ENCODE results near the gene PEX7. TPM values are rescaled to one million over a fixed set of nuclear protein-coding genes. Genes with fewer than 3 reads are reported as not detected.

Gene PEX7
- total RNA-seq, 1 experiment from 2014 or later = 8.1 TPM

DNA sequence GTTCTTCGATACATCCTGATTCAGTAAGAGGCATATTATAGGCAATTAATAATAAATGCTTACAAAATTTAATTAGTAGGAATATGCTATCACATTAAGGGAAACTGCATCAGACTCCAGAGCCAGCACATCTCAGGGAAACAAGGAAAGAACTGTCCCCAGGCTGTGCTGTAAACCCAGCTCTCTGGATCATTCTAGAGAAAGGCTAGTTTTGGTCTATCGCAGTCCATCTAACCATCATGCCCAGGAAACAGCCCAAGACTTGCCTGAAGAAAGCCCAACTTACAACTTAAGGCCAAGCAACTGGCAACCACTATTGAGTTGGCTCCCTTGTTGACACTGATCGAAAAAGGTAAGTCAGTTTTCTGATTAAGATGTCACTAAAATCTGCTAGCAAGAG is 41.4 kb upstream of the PEX7 start:
- Histone ChIP-seq H3K9me2 (ENCODE audit: insufficient read depth) (no peaks in the 10 kb centered on the region), H3K79me2 (ENCODE audit: insufficient read depth, low read length) (peaks cover 21% of the 10 kb centered on the region; the same call in 1 of the 2 replicates), H3K9ac (ENCODE audit: low read length) (no peak overlapping the region), H3K4me2 (ENCODE audit: low read length) (no peak overlapping the region), H3K27ac (ENCODE audit: low read depth, low read length) (no peak overlapping the region), H3K4me1 (ENCODE audit: control insufficient read depth in 1 of 2, insufficient read depth in 2 of 2, low read length in 2 of 2) (peaks cover 7 to 27% of the 10 kb centered on the region in 2 experiments; a peak in 3 of 4 replicates), H2AFZ (ENCODE audit: low read depth, low read length, poor library complexity, severe bottlenecking) (no peak overlapping the region), H3K4me3 (replicated peaks in 1 of 2; ENCODE audit: low read depth in 1 of 2, low read length in 2 of 2) (no peak overlapping the region), H4K20me1 (ENCODE audit: insufficient read depth) (no peaks in the 10 kb centered on the region), H3K36me3 (ENCODE audit: control insufficient read depth in 1 of 2, insufficient read depth in 2 of 2, low read length in 2 of 2) (no peaks in the 10 kb centered on the region), H3K9me3 (ENCODE audit: control insufficient read depth in 1 of 2, insufficient read depth in 1 of 2, low read depth in 1 of 2, low read length in 2 of 2) (no peaks in the 10 kb centered on the region), H3K27me3 (ENCODE audit: insufficient read depth, low read length) (no peaks in the 10 kb centered on the region)
- POLR2A ChIA-PET = no interaction called here
- DNase-seq (ENCODE audit: low read depth, low spot score) (no peak), ATAC-seq (no peak)
- CTCF ChIA-PET = interaction anchor here (2.2 kb wide), 1 partner anchor 11 kb away, joined by 7 read pairs; the partner anchor contains the start of gene MAP3K5
- TF ChIP-seq, protein P1, sequence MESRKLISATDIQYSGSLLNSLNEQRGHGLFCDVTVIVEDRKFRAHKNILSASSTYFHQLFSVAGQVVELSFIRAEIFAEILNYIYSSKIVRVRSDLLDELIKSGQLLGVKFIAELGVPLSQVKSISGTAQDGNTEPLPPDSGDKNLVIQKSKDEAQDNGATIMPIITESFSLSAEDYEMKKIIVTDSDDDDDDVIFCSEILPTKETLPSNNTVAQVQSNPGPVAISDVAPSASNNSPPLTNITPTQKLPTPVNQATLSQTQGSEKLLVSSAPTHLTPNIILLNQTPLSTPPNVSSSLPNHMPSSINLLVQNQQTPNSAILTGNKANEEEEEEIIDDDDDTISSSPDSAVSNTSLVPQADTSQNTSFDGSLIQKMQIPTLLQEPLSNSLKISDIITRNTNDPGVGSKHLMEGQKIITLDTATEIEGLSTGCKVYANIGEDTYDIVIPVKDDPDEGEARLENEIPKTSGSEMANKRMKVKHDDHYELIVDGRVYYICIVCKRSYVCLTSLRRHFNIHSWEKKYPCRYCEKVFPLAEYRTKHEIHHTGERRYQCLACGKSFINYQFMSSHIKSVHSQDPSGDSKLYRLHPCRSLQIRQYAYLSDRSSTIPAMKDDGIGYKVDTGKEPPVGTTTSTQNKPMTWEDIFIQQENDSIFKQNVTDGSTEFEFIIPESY (IDR thresholded peaks at IDR 0.05; ENCODE audit: extremely low read depth, insufficient replicate concordance, low read length) = no peak
- TF ChIP-seq RAD21 (IDR thresholded peaks at IDR 0.05; ENCODE audit: low read depth) (no peak), SP1 (IDR thresholded peaks at IDR 0.05; ENCODE audit: low read depth) (no peak), ZNF274 (IDR thresholded peaks at IDR 0.05; ENCODE audit: low read depth, low read length) (no peak), CEBPB (IDR thresholded peaks at IDR 0.05; ENCODE audit: low read depth) (no peak), POLR2A (IDR thresholded peaks at IDR 0.05; ENCODE audit: borderline replicate concordance, extremely low read depth, insufficient read depth, insufficient read length) (no peak), SIN3A (IDR thresholded peaks at IDR 0.05; ENCODE audit: low read depth) (no peak), POLR2AphosphoS5 (IDR thresholded peaks at IDR 0.05; ENCODE audit: low read depth, low read length) (no peak), EGR1 (IDR thresholded peaks at IDR 0.05; ENCODE audit: low read depth) (no peak), CTCF (IDR thresholded peaks at IDR 0.05 in 2 of 3, conservative IDR thresholded peaks at IDR 0.05 in 1 of 3; ENCODE audit: borderline replicate concordance in 1 of 3, insufficient read depth in 1 of 3, low read depth in 2 of 3, low read length in 2 of 3) (no peak), ZFX (IDR thresholded peaks at IDR 0.05) (no peak), ELF1 (IDR thresholded peaks at IDR 0.05; ENCODE audit: borderline replicate concordance, low read depth) (no peak), TCF7L2 (IDR thresholded peaks at IDR 0.05; ENCODE audit: borderline replicate concordance, extremely low read depth, insufficient read depth, insufficient read length) (no peak)
- TF ChIP-seq, protein P2, sequence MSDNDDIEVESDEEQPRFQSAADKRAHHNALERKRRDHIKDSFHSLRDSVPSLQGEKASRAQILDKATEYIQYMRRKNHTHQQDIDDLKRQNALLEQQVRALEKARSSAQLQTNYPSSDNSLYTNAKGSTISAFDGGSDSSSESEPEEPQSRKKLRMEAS (IDR thresholded peaks at IDR 0.05) = no peak
- TF ChIP-seq, protein P3, sequence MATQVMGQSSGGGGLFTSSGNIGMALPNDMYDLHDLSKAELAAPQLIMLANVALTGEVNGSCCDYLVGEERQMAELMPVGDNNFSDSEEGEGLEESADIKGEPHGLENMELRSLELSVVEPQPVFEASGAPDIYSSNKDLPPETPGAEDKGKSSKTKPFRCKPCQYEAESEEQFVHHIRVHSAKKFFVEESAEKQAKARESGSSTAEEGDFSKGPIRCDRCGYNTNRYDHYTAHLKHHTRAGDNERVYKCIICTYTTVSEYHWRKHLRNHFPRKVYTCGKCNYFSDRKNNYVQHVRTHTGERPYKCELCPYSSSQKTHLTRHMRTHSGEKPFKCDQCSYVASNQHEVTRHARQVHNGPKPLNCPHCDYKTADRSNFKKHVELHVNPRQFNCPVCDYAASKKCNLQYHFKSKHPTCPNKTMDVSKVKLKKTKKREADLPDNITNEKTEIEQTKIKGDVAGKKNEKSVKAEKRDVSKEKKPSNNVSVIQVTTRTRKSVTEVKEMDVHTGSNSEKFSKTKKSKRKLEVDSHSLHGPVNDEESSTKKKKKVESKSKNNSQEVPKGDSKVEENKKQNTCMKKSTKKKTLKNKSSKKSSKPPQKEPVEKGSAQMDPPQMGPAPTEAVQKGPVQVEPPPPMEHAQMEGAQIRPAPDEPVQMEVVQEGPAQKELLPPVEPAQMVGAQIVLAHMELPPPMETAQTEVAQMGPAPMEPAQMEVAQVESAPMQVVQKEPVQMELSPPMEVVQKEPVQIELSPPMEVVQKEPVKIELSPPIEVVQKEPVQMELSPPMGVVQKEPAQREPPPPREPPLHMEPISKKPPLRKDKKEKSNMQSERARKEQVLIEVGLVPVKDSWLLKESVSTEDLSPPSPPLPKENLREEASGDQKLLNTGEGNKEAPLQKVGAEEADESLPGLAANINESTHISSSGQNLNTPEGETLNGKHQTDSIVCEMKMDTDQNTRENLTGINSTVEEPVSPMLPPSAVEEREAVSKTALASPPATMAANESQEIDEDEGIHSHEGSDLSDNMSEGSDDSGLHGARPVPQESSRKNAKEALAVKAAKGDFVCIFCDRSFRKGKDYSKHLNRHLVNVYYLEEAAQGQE (IDR thresholded peaks at IDR 0.05; ENCODE audit: low read depth) = no peak
- intact Hi-C loops (cut with micrococcal nuclease) = no loop called here
- BruUV-seq (replicated peaks) = no TSS peak
- RAD21 ChIA-PET (ENCODE audit: low non-redundant PET in 1 of 2, low total read pairs in 2 of 2, uncharacterized antibody in 2 of 2, unreplicated experiment in 2 of 2) = no interaction called here

All from HCT116 (cell line).